ENCODE measurements around the gene TOPAZ1. TPM values are rescaled to one million over a fixed set of nuclear protein-coding genes. Genes with fewer than 3 reads are reported as not detected.

The TOPAZ1 gene
- total and polyA plus RNA-seq, 2 of the 8 experiments (the other 6 are each of a cell fraction or from before 2014, with no cell fraction given): not detected

GRCh38 chr3:44206261-44206660 is 35.4 kb upstream of the TOPAZ1 start (continued):
- TF ChIP-seq ATF3 (IDR thresholded peaks at IDR 0.05; ENCODE audit: insufficient read depth, low read depth, low read length): no peak
- no peak for TF ChIP-seq ASH2L (IDR thresholded peaks at IDR 0.05; ENCODE audit: low read length)
- TF ChIP-seq EGR1 (IDR thresholded peaks at IDR 0.05; ENCODE audit: borderline replicate concordance, low read depth, low read length): no peak

Measured in H1 (cell line).